Activated CD8-positive, alpha-beta memory T cell treated with anti-CD3 and anti-CD28 coated beads, Interleukin-2, amount 50 U/mL, for 1 hour (primary cell): ENCODE measurements around the gene DOCK1.

Experiments used
- DNase-seq: peaks from one replicate; pipeline ENCODE4 v3.0.0-alpha.2; 2020; ENCODE audit errors: extremely low read depth

The DOCK1 gene

GRCh38 chr10:127011174-127011573, 105.9 kb downstream of the DOCK1 start:
- no peak for DNase-seq

- DNase-seq, result no peak
Measured at GRCh38 chr10:127012071-127012768, 107.0 kb downstream of the DOCK1 start.

GRCh38 chr10:127012769-127013152, 107.5 kb downstream of the DOCK1 start:
- DNase-seq, result no peak

GRCh38 chr10:127013211-127013656, 108.0 kb downstream of the DOCK1 start:
- DNase-seq, result no peak

GRCh38 chr10:127013691-127014473, 108.7 kb downstream of the DOCK1 start:
- DNase-seq, result no peak

GRCh38 chr10:127014671-127015070, 109.4 kb downstream of the DOCK1 start:
- no peak for DNase-seq

GRCh38 chr10:127015373-127015772, 110.1 kb downstream of the DOCK1 start:
- DNase-seq, result no peak

- DNase-seq, result no peak
Measured at GRCh38 chr10:127016331-127016730, 111.1 kb downstream of the DOCK1 start.

GRCh38 chr10:127017541-127018297, 112.5 kb downstream of the DOCK1 start:
- DNase-seq, result no peak

- no peak for DNase-seq
Measured at GRCh38 chr10:127018298-127018650, 113.0 kb downstream of the DOCK1 start.

- no peak for DNase-seq
Measured at GRCh38 chr10:127018766-127019165, 113.5 kb downstream of the DOCK1 start.

GRCh38 chr10:127020260-127020659, 115.0 kb downstream of the DOCK1 start:
- no peak for DNase-seq

- DNase-seq, result no peak
Measured at GRCh38 chr10:127021801-127022200, 116.6 kb downstream of the DOCK1 start.

GRCh38 chr10:127024685-127025435, 119.6 kb downstream of the DOCK1 start:
- DNase-seq, result no peak

- DNase-seq, result no peak
Measured at GRCh38 chr10:127027786-127028185, 122.6 kb downstream of the DOCK1 start.

- no peak for DNase-seq
Measured at GRCh38 chr10:127028556-127028955, 123.3 kb downstream of the DOCK1 start.

GRCh38 chr10:127029061-127029460, 123.8 kb downstream of the DOCK1 start:
- no peak for DNase-seq

- DNase-seq, result no peak
Measured at GRCh38 chr10:127033216-127034033, 128.2 kb downstream of the DOCK1 start.

- no peak for DNase-seq
Measured at GRCh38 chr10:127034034-127034633, 128.9 kb downstream of the DOCK1 start.

GRCh38 chr10:127034790-127035189, 129.6 kb downstream of the DOCK1 start:
- DNase-seq, result no peak

- no peak for DNase-seq
Measured at GRCh38 chr10:127035827-127036226, 130.6 kb downstream of the DOCK1 start.
